ENCODE measurements around the gene RAB27A. TPM values are rescaled to one million over a fixed set of nuclear protein-coding genes. Genes with fewer than 3 reads are reported as not detected.

Gene RAB27A
- total and polyA plus RNA-seq, 10 of the 15 experiments (the other 5 are each of a cell fraction or from before 2014, with no cell fraction given) = 13.3 to 139 (median 35.2) TPM

DNA sequence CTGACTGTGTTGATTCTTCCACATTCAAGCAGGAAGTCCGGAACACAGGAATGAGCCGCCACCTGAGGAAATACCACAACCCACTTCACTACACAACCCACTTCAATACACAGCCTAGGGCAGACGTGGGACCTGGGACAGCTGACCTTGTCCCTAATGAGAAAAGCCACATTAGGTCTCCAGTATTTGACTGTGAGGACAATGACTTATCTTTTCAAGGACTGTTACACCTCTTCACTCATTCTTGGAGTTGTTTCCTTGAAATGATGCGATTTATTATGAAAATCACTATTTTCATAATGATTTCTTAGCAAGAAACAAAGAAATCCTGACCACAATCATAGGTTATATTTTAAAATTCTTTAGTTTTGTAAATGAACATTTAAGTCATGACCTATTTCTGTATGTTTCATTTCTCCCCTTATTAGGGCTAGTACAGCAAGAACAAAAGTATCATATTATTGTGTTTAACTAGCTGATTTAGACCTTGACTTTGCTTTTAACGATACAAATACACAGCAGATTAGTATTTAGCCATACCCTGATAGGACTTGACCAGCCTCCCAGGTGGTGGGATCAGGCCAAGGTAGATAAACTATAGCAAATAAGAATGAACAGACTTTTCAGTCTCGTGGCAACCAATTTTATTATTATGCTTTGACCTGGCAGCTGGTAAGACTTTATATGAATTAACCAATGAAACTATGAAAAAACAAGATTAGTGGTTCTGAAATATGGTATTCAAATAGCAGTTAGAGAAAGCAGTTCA is 6.0 kb downstream of the RAB27A start (continued):
- TF ChIP-seq, protein P1, sequence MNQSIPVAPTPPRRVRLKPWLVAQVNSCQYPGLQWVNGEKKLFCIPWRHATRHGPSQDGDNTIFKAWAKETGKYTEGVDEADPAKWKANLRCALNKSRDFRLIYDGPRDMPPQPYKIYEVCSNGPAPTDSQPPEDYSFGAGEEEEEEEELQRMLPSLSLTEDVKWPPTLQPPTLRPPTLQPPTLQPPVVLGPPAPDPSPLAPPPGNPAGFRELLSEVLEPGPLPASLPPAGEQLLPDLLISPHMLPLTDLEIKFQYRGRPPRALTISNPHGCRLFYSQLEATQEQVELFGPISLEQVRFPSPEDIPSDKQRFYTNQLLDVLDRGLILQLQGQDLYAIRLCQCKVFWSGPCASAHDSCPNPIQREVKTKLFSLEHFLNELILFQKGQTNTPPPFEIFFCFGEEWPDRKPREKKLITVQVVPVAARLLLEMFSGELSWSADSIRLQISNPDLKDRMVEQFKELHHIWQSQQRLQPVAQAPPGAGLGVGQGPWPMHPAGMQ (IDR thresholded peaks at IDR 0.05; ENCODE audit: borderline replicate concordance) = no peak
- TF ChIP-seq CBX5 (IDR thresholded peaks at IDR 0.05; ENCODE audit: low read depth) (no peak), E4F1 (IDR thresholded peaks at IDR 0.05; ENCODE audit: borderline replicate concordance, partially characterized antibody) (no peak), ELK1 (IDR thresholded peaks at IDR 0.05; ENCODE audit: low read depth, low read length) (no peak), CREM (IDR thresholded peaks at IDR 0.05; ENCODE audit: low read depth) (no peak), TCF3 (IDR thresholded peaks at IDR 0.05; ENCODE audit: borderline replicate concordance, insufficient read depth, low read depth, low read length) (no peak), SMAD5 (IDR thresholded peaks at IDR 0.05; ENCODE audit: low read depth) (no peak), SUZ12 (IDR thresholded peaks at IDR 0.05; ENCODE audit: unreplicated experiment) (no peak), CEBPB (IDR thresholded peaks at IDR 0.05; ENCODE audit: borderline replicate concordance in 1 of 2, low read depth in 2 of 2, low read length in 2 of 2) (no peak), BCL11A (IDR thresholded peaks at IDR 0.05; ENCODE audit: low read depth, low read length) (no peak), DPF2 (IDR thresholded peaks at IDR 0.05) (no peak), SREBF2 (IDR thresholded peaks at IDR 0.05; ENCODE audit: low read length) (no peak), MEF2A (IDR thresholded peaks at IDR 0.05; ENCODE audit: insufficient read depth, low read depth, low read length) (no peak), NFYB (IDR thresholded peaks at IDR 0.05; ENCODE audit: insufficient read depth, low read depth, low read length) (no peak), STAT1 (conservative IDR thresholded peaks at IDR 0.05) (no peak), IKZF2 (IDR thresholded peaks at IDR 0.05) (peak in 1 of 2 experiments; percentile 55; a peak in 2 of 4 replicates), SMARCA5 (IDR thresholded peaks at IDR 0.05) (no peak), JUND (IDR thresholded peaks at IDR 0.05; ENCODE audit: low read depth, low read length) (no peak), RFX5 (IDR thresholded peaks at IDR 0.05; ENCODE audit: low read depth, low read length) (no peak), RAD51 (IDR thresholded peaks at IDR 0.05) (0 out of 2 replicates have a peak, but pooled peaks have one; percentile 9), CHD2 (IDR thresholded peaks at IDR 0.05; ENCODE audit: borderline replicate concordance, low read depth, low read length) (no peak), YY1 (IDR thresholded peaks at IDR 0.05; ENCODE audit: low read depth, low read length) (no peak), NRF1 (conservative IDR thresholded peaks at IDR 0.05; ENCODE audit: low read depth, low read length) (no peak), PML (IDR thresholded peaks at IDR 0.05; ENCODE audit: low read length) (no peak), KAT2A (conservative IDR thresholded peaks at IDR 0.05; ENCODE audit: control insufficient read depth, low read depth, low read length) (no peak)
- TF ChIP-seq, protein P2, sequence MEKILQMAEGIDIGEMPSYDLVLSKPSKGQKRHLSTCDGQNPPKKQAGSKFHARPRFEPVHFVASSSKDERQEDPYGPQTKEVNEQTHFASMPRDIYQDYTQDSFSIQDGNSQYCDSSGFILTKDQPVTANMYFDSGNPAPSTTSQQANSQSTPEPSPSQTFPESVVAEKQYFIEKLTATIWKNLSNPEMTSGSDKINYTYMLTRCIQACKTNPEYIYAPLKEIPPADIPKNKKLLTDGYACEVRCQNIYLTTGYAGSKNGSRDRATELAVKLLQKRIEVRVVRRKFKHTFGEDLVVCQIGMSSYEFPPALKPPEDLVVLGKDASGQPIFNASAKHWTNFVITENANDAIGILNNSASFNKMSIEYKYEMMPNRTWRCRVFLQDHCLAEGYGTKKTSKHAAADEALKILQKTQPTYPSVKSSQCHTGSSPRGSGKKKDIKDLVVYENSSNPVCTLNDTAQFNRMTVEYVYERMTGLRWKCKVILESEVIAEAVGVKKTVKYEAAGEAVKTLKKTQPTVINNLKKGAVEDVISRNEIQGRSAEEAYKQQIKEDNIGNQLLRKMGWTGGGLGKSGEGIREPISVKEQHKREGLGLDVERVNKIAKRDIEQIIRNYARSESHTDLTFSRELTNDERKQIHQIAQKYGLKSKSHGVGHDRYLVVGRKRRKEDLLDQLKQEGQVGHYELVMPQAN (conservative IDR thresholded peaks at IDR 0.05) = no peak
